Stimulated activated CD4-positive, alpha-beta T cell treated with anti-CD3 and anti-CD28 coated beads, Interleukin-4, amount 100 ng/mL, for 4 hours (primary cell): ENCODE data around the gene MGAT4A.
"Not testable (repeated sequence)": the region's sequence is repeated elsewhere in the genome, so short reads cannot be mapped to it uniquely, and the experiment has no call there.

ENCODE experiments used
- DNase-seq, 2 experiments: peaks; one replicate each; pipeline ENCODE4 v3.0.0-alpha.2; 2020

MGAT4A gene

GRCh38 chr2:98698896-98699295 is 32.0 kb downstream of the MGAT4A start:
- DNase-seq = no peak

GRCh38 chr2:98697651-98698337 is 33.1 kb downstream of the MGAT4A start:
- no peak for DNase-seq

- DNase-seq = no peak
Observed at GRCh38 chr2:98696200-98696599, 34.7 kb downstream of the MGAT4A start.

GRCh38 chr2:98695255-98695654 is 35.7 kb downstream of the MGAT4A start:
- DNase-seq = no peak

- DNase-seq = no peak
Observed at GRCh38 chr2:98693477-98693876, 37.5 kb downstream of the MGAT4A start.

GRCh38 chr2:98692090-98693054 is 38.6 kb downstream of the MGAT4A start:
- DNase-seq = peak in 1 of 2 experiments; percentile 21

- DNase-seq = no peak
Observed at GRCh38 chr2:98691303-98691702, 39.6 kb downstream of the MGAT4A start.

GRCh38 chr2:98685930-98686887 is 44.7 kb downstream of the MGAT4A start:
- DNase-seq = no peak

- no peak for DNase-seq
Observed at GRCh38 chr2:98683728-98684127, 47.2 kb downstream of the MGAT4A start.

GRCh38 chr2:98676742-98677141 is 54.2 kb downstream of the MGAT4A start:
- DNase-seq = no peak

- DNase-seq = no peak
Observed at GRCh38 chr2:98674233-98674964, 56.5 kb downstream of the MGAT4A start.

- DNase-seq = no peak
Observed at GRCh38 chr2:98669675-98670074, 61.3 kb downstream of the MGAT4A start.

GRCh38 chr2:98665677-98666076 is 65.3 kb downstream of the MGAT4A start:
- DNase-seq = no peak

- DNase-seq = peak in 1 of 2 experiments; percentile 46
Observed at GRCh38 chr2:98664323-98664722, 66.6 kb downstream of the MGAT4A start.

- DNase-seq = no peak
Observed at GRCh38 chr2:98663511-98664090, 67.3 kb downstream of the MGAT4A start.

- DNase-seq = not testable (repeated sequence)
Observed at GRCh38 chr2:98659491-98659840, 71.5 kb downstream of the MGAT4A start.

- DNase-seq = no peak
Observed at GRCh38 chr2:98658816-98659490, 72.0 kb downstream of the MGAT4A start.

- DNase-seq = no peak
Observed at GRCh38 chr2:98656800-98657199, 74.1 kb downstream of the MGAT4A start.

- no peak for DNase-seq
Observed at GRCh38 chr2:98654699-98655495, 76.0 kb downstream of the MGAT4A start.

- DNase-seq = no peak
Observed at GRCh38 chr2:98650998-98651397, 79.9 kb downstream of the MGAT4A start.
